Uterus (tissue), 2 donors: ENCODE results near the gene CACNA1B.

Source experiments
- POLR2A ChIP-seq, 2 donors: fragments of 450-650 bp; IDR thresholded peaks; one replicate each; pipeline ENCODE4 v1.6.1; 2016; ENCODE audit warnings: antibody characterized with exemption in 2 of 2, mild to moderate bottlenecking in 1 of 2, moderate library complexity in 1 of 2
- TF ChIP-seq, protein P1 (sequence below), 4 experiments: fragments of 200-600 bp in 2 of 4; fragments of 450-650 bp in 2 of 4; sonication (generic) in 2 of 4; IDR thresholded peaks; one replicate each; pipeline ENCODE4 v1.5.1; 2016 to 2019; ENCODE audit warnings: antibody characterized with exemption in 4 of 4, mild to moderate bottlenecking in 2 of 4, moderate library complexity in 1 of 4

GRCh38 chr9:137975527-137975913 is 97.9 kb downstream of the CACNA1B start:
- TF ChIP-seq, protein P1, sequence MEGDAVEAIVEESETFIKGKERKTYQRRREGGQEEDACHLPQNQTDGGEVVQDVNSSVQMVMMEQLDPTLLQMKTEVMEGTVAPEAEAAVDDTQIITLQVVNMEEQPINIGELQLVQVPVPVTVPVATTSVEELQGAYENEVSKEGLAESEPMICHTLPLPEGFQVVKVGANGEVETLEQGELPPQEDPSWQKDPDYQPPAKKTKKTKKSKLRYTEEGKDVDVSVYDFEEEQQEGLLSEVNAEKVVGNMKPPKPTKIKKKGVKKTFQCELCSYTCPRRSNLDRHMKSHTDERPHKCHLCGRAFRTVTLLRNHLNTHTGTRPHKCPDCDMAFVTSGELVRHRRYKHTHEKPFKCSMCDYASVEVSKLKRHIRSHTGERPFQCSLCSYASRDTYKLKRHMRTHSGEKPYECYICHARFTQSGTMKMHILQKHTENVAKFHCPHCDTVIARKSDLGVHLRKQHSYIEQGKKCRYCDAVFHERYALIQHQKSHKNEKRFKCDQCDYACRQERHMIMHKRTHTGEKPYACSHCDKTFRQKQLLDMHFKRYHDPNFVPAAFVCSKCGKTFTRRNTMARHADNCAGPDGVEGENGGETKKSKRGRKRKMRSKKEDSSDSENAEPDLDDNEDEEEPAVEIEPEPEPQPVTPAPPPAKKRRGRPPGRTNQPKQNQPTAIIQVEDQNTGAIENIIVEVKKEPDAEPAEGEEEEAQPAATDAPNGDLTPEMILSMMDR (IDR thresholded peaks at IDR 0.05) = no peak
- TF ChIP-seq POLR2A (IDR thresholded peaks at IDR 0.05) = no peak
